ENCODE data around the gene HELZ.

- TF ChIP-seq EZH2 (IDR thresholded peaks at IDR 0.05; ENCODE audit: borderline replicate concordance, low read length) (no peak), CTCF (IDR thresholded peaks at IDR 0.05; ENCODE audit: low read length) (no peak)
These were observed 83.4 kb downstream of the HELZ start for GRCh38 chr17:67161573-67161972.

Measured in OCI-LY1 (cell line).